HL-60 (cell line): ENCODE results near the gene RGS7.
A peak's percentile ranks its signal among the peaks of the same experiment; 100 is the strongest.

Experiments
- DNase-seq, 2 experiments: peaks; one replicate each; pipeline ENCODE4 v3.0.0-alpha.2; 2010 to 2020; ENCODE audit warnings: low read depth in 1 of 2, low spot score in 1 of 2
- H3K27ac ChIP-seq: fragments of 250-450 bp; sonication (Bioruptor Pico); replicated peaks from 2 replicates; pipeline ENCODE4 v1.5.1; 2020; ENCODE audit warnings: mild to moderate bottlenecking, moderate library complexity
- H3K27me3 ChIP-seq: fragments of 250-450 bp; sonication (Bioruptor Pico); 2 replicates; pipeline ENCODE4 v1.5.1; 2021; ENCODE audit warnings: mild to moderate bottlenecking, moderate library complexity; ENCODE audit not compliant: insufficient read depth, poor library complexity, severe bottlenecking
- H3K4me3 ChIP-seq: replicated peaks from 2 replicates; pipeline ENCODE4 v1.5.1; 2011; ENCODE audit warnings: mild to moderate bottlenecking, control low read depth, low read length; ENCODE audit not compliant: insufficient read depth
- CTCF ChIP-seq: IDR thresholded peaks from one replicate; pipeline ENCODE4 v1.5.1; 2011; ENCODE audit warnings: low read length, control low read depth, inconsistent platforms; ENCODE audit not compliant: insufficient read depth
- GABPA ChIP-seq: IDR thresholded peaks from 2 replicates; pipeline ENCODE4 v1.6.1; 2012; ENCODE audit warnings: low read depth
- POLR2AphosphoS5 ChIP-seq: IDR thresholded peaks from 2 replicates; pipeline ENCODE4 v1.6.1; 2012; ENCODE audit warnings: low read depth
- REST ChIP-seq: IDR thresholded peaks from 2 replicates; pipeline ENCODE4 v1.6.1; 2012; ENCODE audit warnings: low read depth; ENCODE audit not compliant: insufficient replicate concordance
- SPI1 ChIP-seq: IDR thresholded peaks from 2 replicates; pipeline ENCODE4 v1.6.1; 2012; ENCODE audit warnings: low read depth, mild to moderate bottlenecking, borderline replicate concordance

The RGS7 gene

GRCh38 chr1:240947438-240948224 lies 409.4 kb downstream of the RGS7 start:
- H3K27ac ChIP-seq = no peak overlapping the region

GRCh38 chr1:240946926-240947325 lies 410.1 kb downstream of the RGS7 start:
- Histone ChIP-seq H3K27ac (no peak overlapping the region), H3K4me3 (no peak overlapping the region), H3K27me3 (no peaks in the 10 kb centered on the region)
- TF ChIP-seq SPI1 (no peak), GABPA (no peak), CTCF (no peak), REST (no peak), POLR2AphosphoS5 (no peak)
- DNase-seq = peak in 1 of 2 experiments; percentile 21

More at GRCh38 chr1:240947438-240948224, 409.4 kb downstream of the RGS7 start:
- H3K4me3 ChIP-seq = no peak overlapping the region
- no peaks in the 10 kb centered on the region for H3K27me3 ChIP-seq
- no peak for DNase-seq
- no peak for TF ChIP-seq POLR2AphosphoS5
- no peak for TF ChIP-seq CTCF
- TF ChIP-seq SPI1 = no peak
- no peak for TF ChIP-seq GABPA
- TF ChIP-seq REST = no peak

GRCh38 chr1:240942901-240943300 lies 414.1 kb downstream of the RGS7 start:
- Histone ChIP-seq H3K27me3 (no peaks in the 10 kb centered on the region), H3K4me3 (no peak overlapping the region), H3K27ac (no peak overlapping the region)
- TF ChIP-seq GABPA (no peak), SPI1 (no peak), CTCF (no peak), REST (no peak), POLR2AphosphoS5 (no peak)
- no peak for DNase-seq
